Stimulated activated CD4-positive, alpha-beta T cell treated with anti-CD3 and anti-CD28 coated beads, Interleukin-2, amount 100 ng/mL, for 24 hours (primary cell): ENCODE data around the gene HOMER3.
A peak's percentile ranks its signal among the peaks of the same experiment; 100 is the strongest.

Experiments used
- DNase-seq, 2 donors: peaks; one replicate each; pipeline ENCODE4 v3.0.0-alpha.2; 2020

The HOMER3 gene

GRCh38 chr19:18940769-18941627, at the start of gene HOMER3:
Gene HOMER3, minus strand, starts transcription at chr19:18941217. Its CDS starts 2,235 bp downstream, at chr19:18938982.
- peak; percentile 83 to 84 for DNase-seq

- DNase-seq: no peak
Observed at GRCh38 chr19:18990128-18990708, 49.2 kb upstream of the HOMER3 start.

- DNase-seq: no peak
Observed at GRCh38 chr19:18989316-18989715, 48.3 kb upstream of the HOMER3 start.

- DNase-seq: no peak
Observed at GRCh38 chr19:18987456-18987855, 46.4 kb upstream of the HOMER3 start.

GRCh38 chr19:18985257-18985656, 44.2 kb upstream of the HOMER3 start:
- DNase-seq: no peak

GRCh38 chr19:18984251-18984650, 43.2 kb upstream of the HOMER3 start:
- no peak for DNase-seq

GRCh38 chr19:18982669-18983068, 41.7 kb upstream of the HOMER3 start:
- no peak for DNase-seq

GRCh38 chr19:18980432-18981020, 39.5 kb upstream of the HOMER3 start:
- DNase-seq: no peak

GRCh38 chr19:18978616-18979015, 37.6 kb upstream of the HOMER3 start:
- DNase-seq: no peak

- DNase-seq: no peak
Observed at GRCh38 chr19:18975869-18976268, 34.9 kb upstream of the HOMER3 start.

- DNase-seq: no peak
Observed at GRCh38 chr19:18975011-18975410, 34.0 kb upstream of the HOMER3 start.

- DNase-seq: no peak
Observed at GRCh38 chr19:18972851-18973250, 31.8 kb upstream of the HOMER3 start.

- no peak for DNase-seq
Observed at GRCh38 chr19:18972301-18972811, 31.3 kb upstream of the HOMER3 start.

- no peak for DNase-seq
Observed at GRCh38 chr19:18969931-18970659, 29.1 kb upstream of the HOMER3 start.

GRCh38 chr19:18967358-18968146, 26.5 kb upstream of the HOMER3 start:
- no peak for DNase-seq

- no peak for DNase-seq
Observed at GRCh38 chr19:18966307-18966706, 25.3 kb upstream of the HOMER3 start.

GRCh38 chr19:18964121-18964520, 23.1 kb upstream of the HOMER3 start:
- no peak for DNase-seq

- peak in 1 of 2 donors; percentile 20 for DNase-seq
Observed at GRCh38 chr19:18961767-18962620, 21.0 kb upstream of the HOMER3 start.

GRCh38 chr19:18960370-18960769, 19.4 kb upstream of the HOMER3 start:
- no peak for DNase-seq

GRCh38 chr19:18955042-18955441, 14.0 kb upstream of the HOMER3 start:
- DNase-seq: no peak

GRCh38 chr19:18954094-18954493, 13.1 kb upstream of the HOMER3 start:
- DNase-seq: no peak
